ENCODE results near the gene RAB35.
A peak's percentile ranks its signal among the peaks of the same experiment; 100 is the strongest.

RAB35 gene

DNA sequence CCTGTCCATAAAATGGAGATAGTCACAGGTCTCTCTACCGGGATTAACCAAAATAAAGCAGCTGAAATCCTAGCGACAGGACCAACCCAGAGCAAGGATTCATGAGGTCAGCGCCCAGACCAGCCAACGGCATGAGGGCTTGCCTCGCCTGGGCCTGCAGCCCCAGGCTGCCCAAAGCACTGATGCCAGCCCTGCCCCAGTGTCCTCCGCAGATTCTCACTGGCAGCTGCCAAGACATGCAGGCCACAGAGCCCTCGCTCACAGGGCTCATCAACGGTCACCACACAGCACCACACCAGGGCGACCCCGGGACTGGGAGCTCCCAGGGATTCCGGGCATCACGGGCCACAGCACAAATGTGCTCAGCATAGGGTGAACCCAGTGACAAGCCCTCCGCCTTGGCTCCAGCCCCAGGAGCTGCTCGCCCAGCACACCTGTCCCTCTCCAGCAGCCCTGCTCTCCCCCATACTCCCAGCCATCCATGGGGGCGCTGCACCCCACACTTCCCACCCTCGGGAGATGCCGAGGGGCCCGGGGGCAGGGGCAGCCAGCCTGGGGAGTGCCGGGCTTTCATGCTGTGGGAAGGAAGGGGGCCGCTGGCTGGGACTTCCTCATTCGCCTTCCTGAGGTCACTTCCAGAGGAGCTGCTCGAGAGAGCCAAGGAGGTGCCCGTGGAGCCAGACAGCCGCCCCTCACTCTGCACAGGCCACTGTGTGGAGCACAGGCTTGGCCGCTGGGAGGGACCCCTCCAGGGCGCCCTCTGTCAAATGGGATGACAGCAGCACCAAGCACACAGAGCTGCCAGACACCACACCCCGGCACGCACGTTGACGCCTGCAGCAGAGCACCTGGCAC is 14.1 kb downstream of the RAB35 start:
- DNase-seq = no peak

DNA sequence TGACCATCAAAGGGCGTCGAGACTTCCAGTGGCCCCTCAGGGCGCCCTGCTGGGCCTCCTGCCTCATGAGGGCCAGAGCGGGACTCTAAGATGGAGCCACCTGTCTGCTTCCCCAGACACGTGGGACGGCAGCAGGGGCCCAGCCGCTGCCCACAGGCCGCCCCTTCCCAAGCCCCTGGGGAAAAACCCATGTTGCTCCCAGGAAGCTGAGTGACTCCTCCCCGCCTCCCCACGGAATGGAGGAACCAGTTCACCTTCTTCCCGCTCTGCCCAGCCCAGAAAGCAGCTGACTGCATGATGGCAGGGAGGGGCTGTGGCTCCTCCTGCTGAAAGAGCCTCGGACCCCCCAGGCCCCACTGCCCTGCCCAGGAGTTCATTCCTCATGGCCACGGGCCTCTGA is 14.9 kb downstream of the RAB35 start:
- no peak for DNase-seq

DNA sequence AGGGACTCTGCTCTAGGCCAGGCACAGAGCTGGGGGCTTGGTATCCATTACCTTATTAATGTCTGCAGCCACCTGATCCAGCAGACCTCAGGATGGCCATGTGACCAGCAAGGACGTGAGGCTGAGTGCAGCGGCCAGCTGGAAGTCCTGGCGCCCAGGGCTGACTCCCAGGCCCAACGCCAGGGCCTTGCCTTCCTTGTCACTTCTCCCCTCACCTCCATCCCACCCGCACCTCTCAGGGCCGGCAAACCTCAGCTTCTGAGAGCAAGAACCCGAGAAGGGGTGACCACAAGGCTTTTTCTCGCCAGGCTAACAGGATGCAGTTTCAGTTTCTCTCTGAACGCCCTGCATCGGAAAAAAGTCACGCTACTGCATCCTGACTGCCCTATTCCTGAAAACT is 15.4 kb downstream of the RAB35 start:
- DNase-seq = no peak

DNA sequence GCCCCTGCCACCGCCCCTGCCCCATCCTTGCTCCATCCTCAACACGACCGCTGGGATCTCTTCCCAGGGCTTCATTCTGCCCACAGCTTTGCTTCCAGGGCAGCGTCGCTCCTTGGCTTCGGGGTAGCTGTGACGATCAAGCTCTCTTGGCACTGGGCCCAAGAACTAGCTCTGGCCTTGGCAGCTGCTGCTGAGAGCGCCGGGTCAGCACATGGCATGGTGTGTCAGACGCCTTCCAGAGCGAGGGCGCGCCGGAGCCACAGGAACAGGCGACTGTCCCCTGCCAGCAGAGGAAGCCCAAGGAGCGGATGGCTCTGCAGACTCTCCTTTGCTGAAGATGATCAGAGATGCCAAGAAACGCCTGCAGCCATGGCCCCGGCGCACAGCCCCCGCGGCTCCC is 15.9 kb downstream of the RAB35 start:
- DNase-seq = peak; percentile 60

DNA sequence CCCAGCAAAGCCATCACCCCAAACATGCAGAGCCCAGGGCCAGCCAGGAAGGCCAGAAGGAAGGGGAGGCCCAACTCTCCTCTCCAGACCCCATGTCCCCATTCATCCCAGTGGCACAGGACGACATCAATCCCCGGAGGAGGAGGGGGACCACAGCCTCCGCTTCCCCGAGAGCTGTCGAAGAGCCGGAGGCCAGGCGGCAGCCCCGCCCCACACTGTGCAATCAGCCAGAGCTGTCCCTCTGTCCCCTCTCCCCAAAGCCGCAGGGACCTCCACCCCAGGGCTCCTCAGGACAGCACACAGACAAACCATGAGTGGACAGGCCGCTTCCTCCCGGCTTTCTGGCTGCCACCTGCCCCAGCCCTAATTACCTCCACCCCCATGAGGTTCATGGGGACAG is 16.8 kb downstream of the RAB35 start:
- no peak for DNase-seq

DNA sequence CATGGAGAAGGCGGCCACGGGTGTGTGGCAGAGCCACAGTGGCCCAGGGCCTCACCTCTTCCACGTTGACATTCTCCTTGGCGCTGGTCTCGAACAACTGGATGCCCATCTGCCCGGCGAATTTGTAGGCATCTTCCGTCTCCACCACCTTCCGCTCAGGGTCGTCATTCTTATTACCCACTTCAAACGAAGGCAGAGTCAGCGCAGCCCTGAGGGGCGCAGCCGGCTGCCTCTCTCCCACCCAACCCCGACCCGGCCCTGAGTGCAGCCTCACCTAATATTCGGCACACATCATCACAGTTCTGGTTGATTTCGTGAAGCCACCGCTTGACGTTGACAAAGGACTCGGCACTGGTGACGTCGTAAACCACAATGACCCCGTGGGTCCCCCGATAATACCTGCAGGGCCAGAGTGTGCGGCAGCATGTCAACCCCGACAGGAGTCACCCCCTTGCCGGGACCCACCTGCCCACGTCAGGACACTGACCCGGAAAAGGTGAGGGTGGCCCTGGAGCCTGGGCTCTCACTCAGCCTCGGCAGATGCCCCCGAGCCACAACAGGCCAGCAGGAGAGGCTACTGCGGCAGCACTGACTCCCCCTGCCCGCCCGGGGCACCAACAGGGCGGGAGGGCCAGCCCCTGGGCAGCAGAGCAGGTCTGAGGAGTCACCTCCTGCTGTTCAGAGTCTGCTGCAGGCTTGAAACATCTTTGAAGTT is 17.6 kb downstream of the RAB35 start:
- DNase-seq = no peak

DNA sequence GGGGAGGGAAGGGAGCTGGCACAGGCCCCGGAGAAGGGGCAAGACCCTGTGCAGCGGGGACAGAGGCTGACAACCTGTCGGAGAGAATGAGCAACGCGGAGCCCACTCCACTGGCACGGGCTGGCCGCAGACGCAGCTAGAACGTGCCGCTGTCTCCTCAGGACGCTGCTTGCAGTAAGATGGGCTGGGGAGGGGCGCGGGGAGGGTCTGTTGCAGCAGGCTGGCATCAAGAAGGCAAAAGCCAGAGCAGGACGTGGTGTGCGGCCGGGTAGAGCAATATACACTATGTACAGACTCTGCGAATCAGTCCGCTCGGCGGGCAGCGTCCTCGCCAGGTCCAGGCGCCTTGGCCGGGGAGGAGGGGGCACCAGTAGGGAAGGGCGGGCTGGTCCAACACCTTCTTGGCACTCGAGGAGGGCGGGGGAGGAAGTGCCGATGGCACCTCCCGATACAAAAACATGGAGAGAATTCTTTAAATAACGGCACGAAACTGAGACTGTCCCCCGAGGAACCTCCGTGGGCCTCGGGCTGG is 19.8 kb downstream of the RAB35 start:
- no peak for DNase-seq

DNA sequence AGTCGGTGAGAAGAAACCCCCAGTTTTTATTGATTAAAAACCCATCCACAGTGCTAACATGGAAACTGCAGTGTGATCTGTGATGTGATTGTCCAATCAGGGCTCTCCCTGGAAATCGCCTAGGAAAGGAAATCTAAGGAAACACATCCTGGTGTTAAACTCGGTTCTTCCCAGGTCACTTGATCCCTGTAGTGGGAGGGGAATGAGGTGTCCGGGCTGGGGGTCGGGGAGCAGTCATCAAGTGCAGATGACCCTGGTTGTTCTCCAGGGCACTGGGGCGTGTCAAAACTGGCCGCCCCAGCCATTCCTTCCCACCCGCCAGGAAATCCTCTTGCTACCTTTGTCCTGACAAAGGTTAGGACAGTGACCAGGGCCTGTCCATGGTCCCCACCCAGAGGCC is 20.8 kb downstream of the RAB35 start:
- DNase-seq = no peak

DNA sequence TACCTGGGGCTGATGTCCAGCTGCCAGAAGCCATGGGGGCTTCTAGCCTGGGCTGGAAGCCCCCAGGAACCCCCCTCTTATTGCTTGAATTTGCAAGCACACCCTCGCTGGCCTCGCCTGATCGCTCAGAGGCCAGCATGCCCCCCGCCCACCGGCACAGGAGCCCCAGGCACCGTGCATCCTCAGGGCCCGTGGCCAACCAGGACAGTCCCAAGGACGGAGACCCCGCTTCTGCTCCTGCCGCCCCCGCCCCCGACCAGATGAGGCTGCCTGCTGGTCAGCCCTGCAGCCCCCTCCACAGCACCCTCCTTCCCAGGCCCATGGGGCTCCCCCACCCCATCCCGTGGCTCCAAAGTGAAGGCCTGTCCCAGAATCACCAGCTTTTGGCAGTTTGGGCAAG is 21.2 kb downstream of the RAB35 start:
- no peak for DNase-seq

DNA sequence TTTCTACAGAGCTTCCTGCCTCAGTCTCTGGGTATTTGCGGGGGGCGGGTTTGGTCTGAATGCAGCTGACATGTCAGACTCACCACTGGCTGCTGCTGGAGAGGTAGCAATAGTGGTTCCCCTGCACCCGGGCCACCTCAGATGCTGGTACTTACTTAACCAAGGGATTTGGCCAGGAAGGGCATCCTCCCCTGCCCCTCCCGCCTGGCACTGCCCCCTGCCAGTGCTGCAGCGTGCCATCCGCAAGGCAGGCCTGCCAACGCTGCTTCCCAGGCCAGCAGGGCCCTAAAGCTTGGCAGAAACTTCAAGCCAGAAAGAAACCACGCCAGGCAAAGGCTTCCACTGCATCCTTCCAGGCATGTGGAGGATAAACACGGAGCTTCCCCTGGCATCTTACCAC is 22.1 kb downstream of the RAB35 start:
- peak; percentile 47 for DNase-seq

DNA sequence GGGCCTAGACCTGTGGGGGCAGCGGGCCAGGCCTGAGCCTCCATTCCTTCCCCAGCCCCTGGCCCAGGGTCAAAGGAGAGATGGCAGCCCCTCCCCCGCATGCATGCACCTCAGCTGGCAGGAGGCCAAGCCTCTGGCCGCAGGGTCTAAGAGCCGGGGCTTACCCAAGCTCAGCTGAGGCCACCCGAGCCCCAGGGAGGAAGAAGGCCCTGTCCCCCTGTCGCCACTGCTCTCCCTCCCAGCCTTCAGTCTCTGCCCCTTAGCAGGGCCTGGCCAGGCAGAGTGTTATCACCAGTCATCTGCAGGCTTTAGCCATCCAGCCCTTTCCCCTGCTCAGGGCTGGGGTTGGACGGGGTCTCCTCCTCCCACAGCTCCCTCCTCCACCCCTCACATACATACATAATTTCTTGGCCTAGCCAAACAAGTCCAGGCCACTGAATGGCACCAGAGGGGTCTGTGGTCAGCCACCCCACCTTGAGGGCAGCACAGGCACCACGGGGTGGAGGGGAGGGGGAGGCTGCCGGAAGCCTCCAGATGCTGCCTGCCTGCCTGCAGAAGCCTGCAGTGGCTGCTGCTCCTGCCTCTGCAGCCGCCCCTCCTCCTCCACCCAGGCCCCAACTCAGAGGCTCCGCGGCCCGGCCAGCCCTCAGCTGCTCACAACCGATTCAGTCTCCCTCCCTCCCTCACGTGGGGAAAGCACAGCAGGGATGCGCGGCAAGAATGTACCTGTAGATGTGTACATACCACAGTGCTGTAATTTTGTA is 22.8 kb downstream of the RAB35 start:
- DNase-seq = no peak

DNA sequence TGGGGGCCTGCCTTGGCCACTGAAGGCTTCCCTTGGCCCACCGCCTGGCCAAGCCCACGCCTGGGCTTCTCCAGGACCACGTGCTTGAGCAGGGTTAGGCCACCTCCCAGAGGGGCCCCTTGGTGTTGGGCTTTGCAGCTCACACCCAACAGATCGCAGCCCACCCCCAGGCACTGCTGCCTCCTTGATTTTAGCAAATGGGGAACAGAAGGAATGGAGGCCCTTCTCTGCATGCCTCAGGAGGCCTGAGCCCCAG is 23.3 kb downstream of the RAB35 start:
- no peak for DNase-seq

DNA sequence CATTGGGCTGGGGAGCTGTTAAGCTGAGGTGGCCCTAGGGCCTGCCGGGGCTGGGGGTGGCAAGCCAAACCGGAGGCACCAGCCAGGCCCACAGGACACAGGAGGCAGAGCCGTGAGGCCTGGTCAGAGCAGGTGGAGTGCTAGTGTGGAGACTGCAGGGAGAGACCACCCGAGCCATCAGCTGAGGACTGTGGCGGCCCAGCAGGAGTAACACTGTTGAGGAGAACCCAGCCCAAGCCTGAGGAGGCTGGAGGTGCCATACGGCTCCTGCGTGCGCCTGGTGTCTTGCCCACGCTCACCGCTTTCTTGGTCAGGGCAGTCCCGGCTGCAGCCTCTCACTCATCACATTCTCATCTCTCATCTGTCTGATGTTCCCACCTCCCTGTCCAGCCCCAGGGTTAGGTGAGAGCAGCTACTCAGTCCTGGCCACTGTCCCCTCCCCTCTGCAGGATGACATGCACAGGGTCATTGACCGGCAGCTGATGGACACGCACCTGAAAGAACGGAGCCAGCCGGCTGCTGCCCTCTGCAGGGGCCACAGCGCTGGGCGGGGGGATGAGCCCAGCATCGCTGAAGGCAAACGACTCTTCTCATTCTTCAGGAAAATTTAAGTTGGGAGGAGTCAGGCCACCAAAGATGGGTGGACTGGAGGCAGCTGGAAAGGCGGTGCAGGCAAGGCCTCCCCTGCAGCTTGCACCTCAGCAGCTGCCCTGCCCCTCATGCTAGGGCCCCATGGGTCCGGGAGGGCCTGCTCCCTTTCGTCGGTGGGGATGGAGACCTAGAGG is 23.8 kb downstream of the RAB35 start:
- DNase-seq = no peak

DNA sequence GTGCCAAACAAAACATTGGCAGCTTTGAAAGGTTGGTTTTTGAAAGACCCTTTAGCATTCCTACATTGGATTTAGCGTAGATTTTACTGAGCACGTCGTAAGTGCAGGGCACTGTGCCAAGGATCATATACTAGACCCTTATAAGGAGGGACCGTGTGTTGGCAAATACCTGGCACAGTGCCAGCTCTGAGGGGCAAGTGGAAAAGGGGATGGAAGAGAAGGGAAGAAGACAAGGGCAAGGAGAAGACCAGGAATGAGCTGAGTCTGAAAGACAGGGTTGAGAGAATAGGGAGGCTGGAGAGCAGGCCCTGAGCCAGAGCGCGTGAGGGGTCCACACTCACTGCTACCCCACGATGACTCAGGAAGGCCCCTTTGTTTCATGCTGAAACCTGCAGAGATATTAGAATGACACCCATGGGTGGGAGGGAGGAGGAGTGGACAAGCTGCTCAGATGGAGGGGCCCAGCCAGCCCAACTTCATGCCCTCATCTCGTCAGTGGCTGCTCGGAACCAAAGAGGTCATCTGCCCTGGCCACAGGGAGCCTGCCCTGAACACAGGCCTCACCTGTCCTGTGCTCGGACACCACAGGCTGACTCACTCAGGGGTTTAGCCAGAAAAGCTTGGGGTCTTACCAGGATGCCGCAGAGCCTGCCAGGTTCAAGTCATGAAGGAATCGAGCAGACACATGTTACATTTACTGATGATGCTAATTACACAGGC is 25.0 kb downstream of the RAB35 start:
- DNase-seq = no peak

DNA sequence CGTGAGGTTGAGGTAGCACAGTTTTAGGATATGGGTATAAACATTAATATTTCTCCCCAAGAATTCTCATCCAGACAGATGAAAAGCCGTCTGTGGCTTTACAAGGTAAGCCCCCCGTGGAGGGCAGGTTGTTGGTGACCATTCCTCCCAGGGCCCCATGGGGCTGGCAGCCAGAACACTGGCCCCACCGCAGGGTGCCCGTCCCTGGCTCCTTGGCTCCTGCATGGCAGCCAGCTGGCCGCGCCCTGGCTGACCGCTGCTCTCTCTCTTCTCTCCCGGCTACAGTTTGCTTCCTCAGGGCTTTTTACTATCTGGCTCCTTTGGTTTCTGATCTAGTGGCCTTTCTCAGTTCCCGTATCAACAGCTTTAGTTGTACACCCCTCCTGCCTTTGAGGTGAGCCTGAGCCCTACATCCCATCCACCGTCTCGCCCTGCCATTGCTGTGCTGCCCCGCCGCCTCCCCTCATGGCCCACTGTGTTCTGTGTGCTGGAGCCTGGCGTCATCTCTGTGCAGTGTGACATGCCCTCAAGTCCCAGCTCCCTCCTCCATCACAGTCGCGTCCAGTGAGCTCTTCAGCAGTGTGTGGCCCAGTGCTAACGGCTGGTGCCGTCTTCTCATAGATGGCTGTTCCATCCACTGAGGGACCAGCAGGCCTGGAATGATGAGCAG is 25.8 kb downstream of the RAB35 start:
- no peak for DNase-seq

DNA sequence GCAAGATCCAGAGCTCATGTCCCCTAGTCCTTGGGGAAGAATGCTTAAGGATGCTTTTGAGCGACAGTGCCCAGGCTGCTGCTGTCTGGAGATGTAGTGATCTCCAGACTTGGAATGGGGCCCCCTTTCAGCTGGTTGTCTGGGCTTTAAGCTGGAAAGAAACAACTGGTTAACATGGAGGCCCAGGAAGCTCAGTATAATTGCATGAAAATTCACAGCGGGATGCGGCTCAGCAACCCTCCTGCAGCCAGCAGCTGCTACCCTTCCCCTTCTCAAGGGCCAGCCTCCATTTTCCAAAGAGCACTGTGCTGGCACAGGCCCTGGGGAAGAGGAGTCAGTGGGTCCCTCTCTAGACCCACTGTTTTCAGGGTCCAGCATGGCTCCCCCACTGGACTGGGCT is 26.3 kb downstream of the RAB35 start:
- no peak for DNase-seq

DNA sequence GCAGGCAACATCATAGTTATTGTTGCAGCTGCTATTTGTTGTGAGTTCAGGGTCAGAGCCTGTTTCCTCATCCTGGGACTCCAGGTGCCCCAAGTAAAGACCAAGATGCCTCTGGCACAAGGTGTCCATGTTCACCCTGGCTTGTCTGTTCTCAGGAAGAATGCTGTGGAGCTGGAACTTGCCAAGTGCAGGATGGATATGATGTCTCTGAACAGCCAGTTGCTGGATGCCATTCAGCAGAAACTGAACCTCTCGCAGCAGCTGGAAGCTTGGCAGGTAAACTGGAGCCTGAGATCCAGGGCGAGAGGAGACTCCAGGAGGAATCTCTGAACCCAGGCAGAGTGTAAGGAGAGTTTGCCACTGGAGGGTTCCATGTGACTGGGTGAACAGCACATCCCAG is 26.8 kb downstream of the RAB35 start:
- DNase-seq = no peak

DNA sequence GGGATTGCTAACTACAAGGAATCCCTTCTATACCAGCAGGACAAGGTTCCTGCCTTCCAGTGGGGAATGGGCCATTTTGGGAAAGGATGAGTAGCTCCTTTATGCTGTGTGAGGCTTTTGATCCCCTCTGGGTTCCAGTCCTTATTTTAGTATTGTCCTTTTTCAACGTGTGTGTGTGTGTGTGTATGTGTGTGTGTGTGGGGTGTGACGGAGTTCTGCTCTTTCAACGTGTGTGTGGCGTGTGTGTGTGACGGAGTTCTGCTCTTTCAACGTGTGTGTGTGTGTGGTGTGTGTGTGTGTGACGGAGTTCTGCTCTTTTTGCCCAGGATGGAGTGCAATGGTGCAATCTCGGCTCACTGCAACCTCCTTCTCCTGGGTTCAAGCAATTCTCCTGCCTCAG is 27.4 kb downstream of the RAB35 start:
- no peak for DNase-seq

DNA sequence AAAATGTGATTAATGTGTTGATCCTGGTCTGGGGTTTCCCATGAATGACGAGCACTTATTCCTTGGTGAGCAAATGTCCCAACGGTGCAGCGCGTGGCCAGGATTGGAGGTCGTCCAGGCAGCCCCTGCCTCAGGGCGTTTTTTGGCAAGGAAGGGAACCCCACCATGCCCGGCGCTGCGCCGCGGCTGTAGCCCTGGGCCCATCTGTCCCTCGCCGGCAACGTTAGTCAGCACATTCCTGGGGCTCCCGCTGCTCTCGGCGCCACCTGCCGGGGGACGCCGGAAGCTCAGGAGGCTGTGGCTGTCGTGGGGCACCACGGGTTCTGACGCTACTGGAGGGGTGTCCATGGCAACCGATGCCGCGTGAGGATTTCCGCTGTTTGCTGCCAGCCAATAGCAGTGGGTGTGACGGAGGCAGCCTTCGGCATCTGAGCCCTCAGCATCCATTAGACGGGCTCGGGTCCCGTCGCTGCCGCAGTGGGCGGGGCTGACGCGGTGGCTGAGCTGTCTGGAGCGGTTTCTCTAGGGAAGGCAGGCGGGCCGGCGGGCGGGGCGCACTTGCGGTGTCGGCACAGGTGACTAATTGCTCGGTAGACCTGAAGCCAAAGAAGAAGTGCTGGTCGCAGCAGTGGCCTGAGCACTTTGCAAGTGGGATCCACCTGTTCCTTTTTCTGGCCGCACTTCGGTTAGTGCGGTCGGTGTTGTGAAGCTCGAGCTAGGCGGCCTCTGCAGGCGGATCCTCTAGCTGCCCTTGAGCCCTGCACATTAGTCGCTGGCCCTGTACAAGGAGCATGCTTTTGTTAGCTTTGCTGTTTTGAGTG is 29.5 kb downstream of the RAB35 start:
- peak; percentile 93 for DNase-seq

DNA sequence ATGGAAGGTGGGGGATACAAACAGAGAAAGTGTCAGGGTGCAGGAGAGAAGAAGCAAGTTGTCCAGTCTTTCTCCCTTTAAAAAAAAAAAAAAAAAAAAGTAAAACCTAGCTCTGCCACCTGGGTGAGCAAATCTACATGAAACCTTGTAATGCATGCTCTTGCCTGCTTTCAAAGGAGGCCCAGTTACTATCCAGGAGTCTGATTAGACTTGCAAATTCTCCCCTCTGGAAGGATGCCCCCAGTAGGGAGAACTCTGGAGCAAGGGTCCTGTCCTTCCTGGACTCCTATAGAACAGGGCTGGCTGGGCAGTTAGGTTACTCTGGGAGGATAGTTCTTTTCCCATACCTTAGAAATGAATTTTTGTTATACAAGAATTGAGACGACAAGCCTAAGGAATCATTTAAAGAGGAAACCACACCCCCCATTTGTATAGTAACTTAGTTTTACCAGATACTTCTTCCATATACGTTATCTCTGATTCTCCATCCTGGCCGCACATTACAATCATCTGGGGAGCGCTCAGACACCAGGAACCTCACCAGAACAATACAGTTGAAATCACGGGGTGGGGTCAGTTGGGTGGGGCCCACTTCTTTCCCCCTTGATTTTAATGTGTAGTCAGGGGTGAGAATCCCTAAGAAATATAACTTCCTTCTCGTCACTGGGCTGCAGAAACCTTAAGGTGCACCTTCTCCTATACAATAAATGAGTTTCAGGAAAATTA is 30.5 kb downstream of the RAB35 start:
- no peak for DNase-seq
